ENCODE data around the gene OR2T5.
"Not testable (repeated sequence)": the region's sequence is repeated elsewhere in the genome, so short reads cannot be mapped to it uniquely, and the experiment has no call there.

Gene OR2T5

GRCh38 chr1:248481686-248482579 lies 6.5 kb upstream of the OR2T5 start:
- in situ Hi-C loops (cut with HindIII; ENCODE audit: low pct_ligation_motif_present, low pct_unique_long_range_greater_than_20kb, low sequenced_read_pairs); DNase-seq: not testable (repeated sequence)

GRCh38 chr1:248496661-248497060 lies 8.3 kb downstream of the OR2T5 start:
- DNase-seq; in situ Hi-C loops (cut with HindIII; ENCODE audit: low pct_ligation_motif_present, low pct_unique_long_range_greater_than_20kb, low sequenced_read_pairs): not testable (repeated sequence)

- in situ Hi-C loops (cut with HindIII; ENCODE audit: low pct_ligation_motif_present, low pct_unique_long_range_greater_than_20kb, low sequenced_read_pairs); DNase-seq: not testable (repeated sequence)
These were observed 12.1 kb downstream of the OR2T5 start for GRCh38 chr1:248500305-248501035.

- in situ Hi-C loops (cut with HindIII; ENCODE audit: low pct_ligation_motif_present, low pct_unique_long_range_greater_than_20kb, low sequenced_read_pairs); DNase-seq: not testable (repeated sequence)
These were observed 19.4 kb downstream of the OR2T5 start, which contains the start of gene OR2G6 for GRCh38 chr1:248507773-248508172. Gene OR2G6 (plus strand): TSS chr1:248508073. CDS start chr1:248521647, 13,574 bp downstream.

- in situ Hi-C loops (cut with HindIII; ENCODE audit: low pct_ligation_motif_present, low pct_unique_long_range_greater_than_20kb, low sequenced_read_pairs); DNase-seq: not testable (repeated sequence)
These were observed 21.8 kb downstream of the OR2T5 start for GRCh38 chr1:248510217-248510616.

GRCh38 chr1:248521856-248522255 lies 33.5 kb downstream of the OR2T5 start:
- no peak for DNase-seq
- in situ Hi-C loops (cut with HindIII; ENCODE audit: low pct_ligation_motif_present, low pct_unique_long_range_greater_than_20kb, low sequenced_read_pairs) = no loop called here

- in situ Hi-C loops (cut with HindIII; ENCODE audit: low pct_ligation_motif_present, low pct_unique_long_range_greater_than_20kb, low sequenced_read_pairs); DNase-seq: not testable (repeated sequence)
These were observed 49.1 kb downstream of the OR2T5 start for GRCh38 chr1:248537449-248537848.
